Measurements from ENCODE around the gene CALB2.

DNA sequence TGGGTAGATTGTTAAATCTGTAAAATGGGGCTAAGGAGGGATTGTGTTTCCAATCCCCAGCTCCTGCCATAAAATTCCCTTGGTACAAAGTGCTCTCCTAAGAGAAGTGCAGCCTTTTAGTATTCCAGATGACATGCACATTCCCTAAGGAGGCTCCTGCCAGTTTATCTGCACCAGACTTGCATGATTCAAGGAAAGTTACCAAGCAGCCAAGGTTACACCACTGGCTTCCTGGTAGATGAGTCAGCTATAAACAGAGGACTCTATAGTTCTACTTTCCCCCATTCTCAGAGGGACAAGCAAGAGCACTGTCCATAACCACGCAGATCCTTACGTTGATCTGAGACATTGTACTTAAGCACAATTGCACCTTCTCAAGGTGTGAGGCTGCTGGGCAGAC is 1.9 kb downstream of the CALB2 start:
- TF ChIP-seq CTCF (IDR thresholded peaks at IDR 0.05): no peak
- no peak for TF ChIP-seq POLR2A (IDR thresholded peaks at IDR 0.05)

All from body of pancreas (tissue), 4 donors.